Activated B cell treated with CpG ODN at 0.5 μM for 24 hours (primary cell): ENCODE measurements around the gene UBASH3A. TPM values are rescaled to one million over a fixed set of nuclear protein-coding genes. Genes with fewer than 3 reads are reported as not detected.

Experiments
- ATAC-seq: fragments of 200-7000 bp; cut with Tn5 transposase; one replicate; pipeline ENCODE4 v1.10.0; 2021; ENCODE audit warnings: low read depth, mild to moderate bottlenecking, moderate library complexity
- CTCF ChIA-PET: fragments of 350-600 bp; sonication (Branson Sonifier 250); formaldehyde crosslinking; loops from one replicate; lab custom pipeline; 2021; ENCODE audit warnings: antibody characterized with exemption; lab: Charles Lee
- POLR2A ChIA-PET: fragments of 350-600 bp; sonication (Branson Sonifier 250); formaldehyde crosslinking; loops from one replicate; lab custom pipeline; 2021; ENCODE audit warnings: antibody characterized with exemption; lab: Charles Lee
- DNase-seq: peaks from one replicate; pipeline ENCODE4 v3.0.0; 2022
- H3K27ac Mint-ChIP-seq: one replicate; pipeline ENCODE4 v1.8.0; 2020; ENCODE audit warnings: mixed read lengths
- H3K27me3 Mint-ChIP-seq: one replicate; pipeline ENCODE4 v1.8.0; 2021; ENCODE audit warnings: mixed read lengths
- H3K36me3 Mint-ChIP-seq: one replicate; pipeline ENCODE4 v1.8.0; 2021; ENCODE audit warnings: low read depth, mixed read lengths
- H3K4me1 Mint-ChIP-seq: one replicate; pipeline ENCODE4 v1.8.0; 2021; ENCODE audit warnings: mixed read lengths
- H3K4me3 Mint-ChIP-seq: one replicate; pipeline ENCODE4 v1.8.0; 2020; ENCODE audit warnings: mild to moderate bottlenecking, mixed read lengths
- H3K9me3 Mint-ChIP-seq: one replicate; pipeline ENCODE4 v1.8.0; 2020; ENCODE audit warnings: mixed read lengths
- intact Hi-C: fragments of 100-400 bp; cut with micrococcal nuclease; formaldehyde crosslinking; loops from one replicate; pipeline ENCODE4 v1.15.1; 2024
- total RNA-seq: library from RNA; stranded (reverse); gene quantifications from 2 replicates; pipeline ENCODE4 v1.2.3, GENCODE V29; 2022
- TF ChIP-seq, protein P1 (sequence below): fragments of 200-600 bp; IDR thresholded peaks from one replicate; pipeline ENCODE4 v1.8.0; 2022; ENCODE audit warnings: antibody characterized with exemption, mild to moderate bottlenecking

UBASH3A gene
- total RNA-seq, 1 donor from 2014 or later = not detected

DNA sequence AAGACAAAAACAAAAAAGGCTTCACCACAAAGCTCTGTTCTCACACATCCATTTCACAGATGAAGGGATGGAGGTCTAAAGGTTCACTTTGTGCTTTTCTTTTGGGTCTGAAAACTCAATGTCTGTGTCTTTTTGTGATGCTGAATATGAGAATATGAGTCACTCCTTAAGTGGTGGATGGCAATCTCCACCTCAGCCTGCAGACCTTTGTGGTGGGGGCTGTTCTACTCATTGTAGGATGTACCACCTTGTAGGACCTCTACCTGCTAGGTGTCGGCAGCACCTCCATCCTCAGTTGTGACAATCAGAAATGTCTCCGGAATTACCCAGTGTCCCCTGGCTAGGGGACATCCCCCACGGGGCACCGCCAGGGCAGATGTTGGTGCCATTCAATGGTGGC, 42.8 kb downstream of the UBASH3A start:
- TF ChIP-seq, protein P1, sequence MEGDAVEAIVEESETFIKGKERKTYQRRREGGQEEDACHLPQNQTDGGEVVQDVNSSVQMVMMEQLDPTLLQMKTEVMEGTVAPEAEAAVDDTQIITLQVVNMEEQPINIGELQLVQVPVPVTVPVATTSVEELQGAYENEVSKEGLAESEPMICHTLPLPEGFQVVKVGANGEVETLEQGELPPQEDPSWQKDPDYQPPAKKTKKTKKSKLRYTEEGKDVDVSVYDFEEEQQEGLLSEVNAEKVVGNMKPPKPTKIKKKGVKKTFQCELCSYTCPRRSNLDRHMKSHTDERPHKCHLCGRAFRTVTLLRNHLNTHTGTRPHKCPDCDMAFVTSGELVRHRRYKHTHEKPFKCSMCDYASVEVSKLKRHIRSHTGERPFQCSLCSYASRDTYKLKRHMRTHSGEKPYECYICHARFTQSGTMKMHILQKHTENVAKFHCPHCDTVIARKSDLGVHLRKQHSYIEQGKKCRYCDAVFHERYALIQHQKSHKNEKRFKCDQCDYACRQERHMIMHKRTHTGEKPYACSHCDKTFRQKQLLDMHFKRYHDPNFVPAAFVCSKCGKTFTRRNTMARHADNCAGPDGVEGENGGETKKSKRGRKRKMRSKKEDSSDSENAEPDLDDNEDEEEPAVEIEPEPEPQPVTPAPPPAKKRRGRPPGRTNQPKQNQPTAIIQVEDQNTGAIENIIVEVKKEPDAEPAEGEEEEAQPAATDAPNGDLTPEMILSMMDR = no peak
- DNase-seq = no peak
- Mint-ChIP-seq H3K9me3 (no peaks in the 10 kb centered on the region), H3K27ac (no peak overlapping the region), H3K27me3 (peaks cover 5% of the 10 kb centered on the region), H3K36me3 (no peaks in the 10 kb centered on the region), H3K4me1 (peaks cover 12% of the 10 kb centered on the region), H3K4me3 (no peak overlapping the region)
- ChIA-PET CTCF (interaction anchor here (1.2 to 1.3 kb wide), 2 partner anchors 108 to 301 kb away, joined by 3 read pairs; no protein-coding TSS in a partner anchor), POLR2A (interaction anchor here (0.8 kb wide), 1 partner anchor 15 kb away, joined by 3 read pairs; no protein-coding TSS in a partner anchor)
- ATAC-seq = no peak
- intact Hi-C loops = no loop called here

DNA sequence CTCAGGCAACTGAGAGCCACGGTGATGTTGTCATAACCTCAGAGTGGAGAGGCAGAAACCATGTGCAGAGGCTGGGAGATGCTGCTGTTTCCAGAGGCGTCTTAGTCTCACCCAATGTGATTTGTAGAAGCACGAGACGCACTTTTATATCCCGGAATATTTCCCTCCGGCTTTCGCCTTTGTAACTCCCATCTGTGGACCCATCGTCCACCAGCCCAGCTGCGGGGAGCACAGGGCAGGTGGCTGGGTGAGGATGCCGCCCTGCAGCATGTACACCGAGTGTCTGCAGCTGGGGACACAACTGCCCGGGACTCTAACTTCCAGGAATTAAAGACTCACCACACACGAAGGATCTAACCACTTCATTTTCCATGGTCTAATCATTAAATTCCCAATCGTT, 43.5 kb downstream of the UBASH3A start:
- Mint-ChIP-seq H3K27ac (no peak overlapping the region), H3K4me3 (no peak overlapping the region), H3K9me3 (no peaks in the 10 kb centered on the region), H3K27me3 (peaks cover 5% of the 10 kb centered on the region), H3K36me3 (no peaks in the 10 kb centered on the region), H3K4me1 (peaks cover 12% of the 10 kb centered on the region)
- TF ChIP-seq, protein P1 = no peak
- intact Hi-C loops = no loop called here
- DNase-seq = no peak
- ChIA-PET CTCF (no interaction called here), POLR2A (no interaction called here)
- no peak for ATAC-seq

DNA sequence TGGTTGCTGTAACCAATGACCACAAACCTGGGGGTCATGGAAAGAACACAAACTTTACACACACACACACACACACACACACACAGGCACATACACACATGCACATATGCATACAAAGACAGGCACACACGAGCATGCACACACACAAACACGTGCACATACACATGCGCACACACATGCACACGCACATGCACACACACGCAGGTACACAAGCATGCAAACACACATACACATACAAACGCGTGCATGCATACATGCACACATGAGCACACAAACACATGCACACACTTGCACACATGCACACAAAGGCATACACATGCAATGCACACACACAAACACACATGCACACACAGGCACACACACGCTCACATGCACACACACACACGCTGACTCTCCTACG, 44.0 kb downstream of the UBASH3A start:
- no peaks in the 10 kb centered on the region for H3K36me3 Mint-ChIP-seq
- no peak for DNase-seq
- TF ChIP-seq, protein P1 = no peak
- POLR2A ChIA-PET = no interaction called here
- H3K4me1 Mint-ChIP-seq = peaks cover 12% of the 10 kb centered on the region
- no peak for ATAC-seq
- H3K9me3 Mint-ChIP-seq = no peaks in the 10 kb centered on the region
- H3K4me3 Mint-ChIP-seq = no peak overlapping the region
- H3K27me3 Mint-ChIP-seq = peaks cover 5% of the 10 kb centered on the region
- intact Hi-C loops = no loop called here
- CTCF ChIA-PET = no interaction called here
- H3K27ac Mint-ChIP-seq = no peak overlapping the region

DNA sequence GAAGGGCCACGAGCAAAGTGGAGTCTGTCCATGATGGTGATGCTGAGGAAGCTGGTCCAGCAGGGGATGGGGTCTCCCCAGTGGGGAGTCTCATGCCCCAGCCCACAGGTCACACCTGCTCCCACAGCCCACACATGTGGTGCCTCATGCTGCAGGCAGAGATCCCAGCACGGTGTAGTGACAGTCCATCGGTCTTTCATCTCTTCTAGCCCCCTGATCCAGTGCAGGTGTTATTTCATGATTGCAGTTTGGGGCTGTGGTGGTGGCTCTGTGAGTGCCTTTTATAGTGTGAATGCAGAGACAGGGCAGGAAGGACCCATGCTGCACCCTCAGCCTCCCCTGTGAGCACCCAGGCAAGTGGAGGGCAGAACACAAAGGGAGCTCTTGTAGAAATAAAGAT, 45.0 kb downstream of the UBASH3A start:
- Mint-ChIP-seq H3K36me3 (no peaks in the 10 kb centered on the region), H3K4me1 (peaks cover 12% of the 10 kb centered on the region), H3K27me3 (peaks cover 5% of the 10 kb centered on the region), H3K4me3 (no peak overlapping the region), H3K27ac (no peak overlapping the region), H3K9me3 (no peaks in the 10 kb centered on the region)
- TF ChIP-seq, protein P1 = no peak
- ATAC-seq (no peak), DNase-seq (no peak)
- POLR2A ChIA-PET = no interaction called here
- intact Hi-C loops = no loop called here
- CTCF ChIA-PET = no interaction called here

DNA sequence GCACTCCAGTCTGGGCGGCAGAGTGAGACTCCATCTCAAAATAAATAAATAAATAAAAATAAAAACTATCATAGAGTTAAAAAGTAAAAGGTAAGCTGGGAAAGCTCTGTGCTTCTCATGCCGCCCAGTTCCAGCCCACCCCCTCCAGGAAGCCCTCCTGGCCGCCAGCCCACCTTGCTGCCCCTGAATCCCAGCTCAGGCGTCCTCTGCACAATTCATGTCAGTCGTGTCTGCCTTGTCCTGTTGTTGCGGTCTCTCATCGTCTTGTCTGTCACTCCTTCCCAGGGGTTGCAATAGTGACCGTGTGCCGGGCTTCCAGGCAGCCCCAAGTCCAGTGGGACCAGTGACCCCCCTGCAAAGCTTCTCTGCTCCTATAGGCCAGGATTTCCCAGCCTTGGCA, 48.2 kb downstream of the UBASH3A start:
- no peak overlapping the region for H3K27ac Mint-ChIP-seq
- H3K27me3 Mint-ChIP-seq = no peaks in the 10 kb centered on the region
- H3K4me3 Mint-ChIP-seq = no peak overlapping the region
- TF ChIP-seq, protein P1 = no peak
- ChIA-PET CTCF (interaction anchor here (1.1 to 2.7 kb wide), 2 partner anchors 114 to 306 kb away, joined by 3 to 13 read pairs; no protein-coding TSS in a partner anchor), POLR2A (no interaction called here)
- H3K9me3 Mint-ChIP-seq = no peaks in the 10 kb centered on the region
- DNase-seq (no peak), ATAC-seq (no peak)
- intact Hi-C loops = no loop called here
- H3K4me1 Mint-ChIP-seq = peaks cover 9% of the 10 kb centered on the region
- H3K36me3 Mint-ChIP-seq = no peaks in the 10 kb centered on the region
